Measurements from ENCODE around the gene GNG14. TPM values are rescaled to one million over a fixed set of nuclear protein-coding genes. Genes with fewer than 3 reads are reported as not detected.
A peak's percentile ranks its signal among the peaks of the same experiment; 100 is the strongest.

The GNG14 gene
- total and polyA plus RNA-seq, 2 experiments from 2014 or later = not detected

- Histone ChIP-seq H3K4me3 (no peak overlapping the region), H3K4me2 (no peak overlapping the region), H3K27me3 (no peaks in the 10 kb centered on the region), H3K36me3 (replicated peaks; ENCODE audit: insufficient read depth, low read depth) (no peaks in the 10 kb centered on the region), H3K9me2 (replicated peaks; ENCODE audit: insufficient read depth) (no peaks in the 10 kb centered on the region), H3K27ac (no peak overlapping the region), H4K20me1 (ENCODE audit: insufficient read depth, poor library complexity, severe bottlenecking) (peaks cover under 1% of the 10 kb centered on the region), H3K79me2 (peaks cover 45% of the 10 kb centered on the region), H3K4me1 (ENCODE audit: insufficient read depth) (peaks cover 3% of the 10 kb centered on the region), H3K9me3 (ENCODE audit: low read depth) (no peaks in the 10 kb centered on the region), H2AFZ (no peak overlapping the region)
- DNase-seq (ENCODE audit: low spot score) = no peak
- TF ChIP-seq, protein P1, sequence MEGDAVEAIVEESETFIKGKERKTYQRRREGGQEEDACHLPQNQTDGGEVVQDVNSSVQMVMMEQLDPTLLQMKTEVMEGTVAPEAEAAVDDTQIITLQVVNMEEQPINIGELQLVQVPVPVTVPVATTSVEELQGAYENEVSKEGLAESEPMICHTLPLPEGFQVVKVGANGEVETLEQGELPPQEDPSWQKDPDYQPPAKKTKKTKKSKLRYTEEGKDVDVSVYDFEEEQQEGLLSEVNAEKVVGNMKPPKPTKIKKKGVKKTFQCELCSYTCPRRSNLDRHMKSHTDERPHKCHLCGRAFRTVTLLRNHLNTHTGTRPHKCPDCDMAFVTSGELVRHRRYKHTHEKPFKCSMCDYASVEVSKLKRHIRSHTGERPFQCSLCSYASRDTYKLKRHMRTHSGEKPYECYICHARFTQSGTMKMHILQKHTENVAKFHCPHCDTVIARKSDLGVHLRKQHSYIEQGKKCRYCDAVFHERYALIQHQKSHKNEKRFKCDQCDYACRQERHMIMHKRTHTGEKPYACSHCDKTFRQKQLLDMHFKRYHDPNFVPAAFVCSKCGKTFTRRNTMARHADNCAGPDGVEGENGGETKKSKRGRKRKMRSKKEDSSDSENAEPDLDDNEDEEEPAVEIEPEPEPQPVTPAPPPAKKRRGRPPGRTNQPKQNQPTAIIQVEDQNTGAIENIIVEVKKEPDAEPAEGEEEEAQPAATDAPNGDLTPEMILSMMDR (IDR thresholded peaks at IDR 0.05; ENCODE audit: poor library complexity) = no peak
- TF ChIP-seq EZH2 (IDR thresholded peaks at IDR 0.05; ENCODE audit: borderline replicate concordance) (no peak), EZH2phosphoT487 (IDR thresholded peaks at IDR 0.05; ENCODE audit: low read depth, severe bottlenecking, unreplicated experiment) (no peak)
- 95% methylated on average over 15 of the region's 15 CpGs for WGBS (ENCODE audit: low lambda C conversion rate, missing lambda C conversion rate)
Observed at GRCh38 chr19:12715102-12715501, 27.3 kb downstream of the GNG14 start.

DNA sequence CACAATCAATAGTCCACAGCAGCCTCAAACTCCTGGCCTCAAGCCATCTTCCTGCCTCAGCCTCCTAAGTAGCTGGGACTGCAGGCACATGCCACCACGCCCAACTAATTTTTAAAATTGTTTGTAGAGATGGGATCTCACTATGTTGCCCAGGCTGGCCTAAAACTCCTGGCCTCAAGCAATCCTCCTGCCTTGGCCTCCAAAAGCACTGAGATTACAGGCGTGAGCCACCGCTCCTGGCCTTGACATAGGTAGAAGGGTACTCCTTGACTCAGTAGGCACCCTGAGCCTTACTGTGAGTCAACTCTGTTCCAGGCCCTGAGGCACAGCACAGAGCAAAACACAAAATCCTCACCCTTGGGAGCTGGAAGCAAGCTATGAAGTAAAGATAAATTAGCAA lies 28.1 kb downstream of the GNG14 start:
- H3K4me3 ChIP-seq = no peak overlapping the region
- H4K20me1 ChIP-seq (ENCODE audit: insufficient read depth, poor library complexity, severe bottlenecking) = peaks cover 7% of the 10 kb centered on the region
- H2AFZ ChIP-seq = no peak overlapping the region
- no peak for DNase-seq (ENCODE audit: low spot score)
- 99% methylated on average over 3 of the region's 3 CpGs for WGBS (ENCODE audit: low lambda C conversion rate, missing lambda C conversion rate)
- no peaks in the 10 kb centered on the region for H3K9me3 ChIP-seq (ENCODE audit: low read depth)
- no peak overlapping the region for H3K4me2 ChIP-seq
- no peak overlapping the region for H3K27ac ChIP-seq
- H3K4me1 ChIP-seq (ENCODE audit: insufficient read depth) = peaks cover 10% of the 10 kb centered on the region
- H3K36me3 ChIP-seq (replicated peaks; ENCODE audit: insufficient read depth, low read depth) = no peaks in the 10 kb centered on the region
- H3K79me2 ChIP-seq = peaks cover 53% of the 10 kb centered on the region
- H3K9me2 ChIP-seq (replicated peaks; ENCODE audit: insufficient read depth) = no peaks in the 10 kb centered on the region
- no peaks in the 10 kb centered on the region for H3K27me3 ChIP-seq
- TF ChIP-seq, protein P1 (IDR thresholded peaks at IDR 0.05; ENCODE audit: poor library complexity) = no peak
- TF ChIP-seq EZH2 (IDR thresholded peaks at IDR 0.05; ENCODE audit: borderline replicate concordance) (no peak), EZH2phosphoT487 (IDR thresholded peaks at IDR 0.05; ENCODE audit: low read depth, severe bottlenecking, unreplicated experiment) (no peak)

GRCh38 chr19:12720296-12720695 lies 32.5 kb downstream of the GNG14 start:
- TF ChIP-seq, protein P1 (IDR thresholded peaks at IDR 0.05; ENCODE audit: poor library complexity) = no peak
- TF ChIP-seq EZH2phosphoT487 (IDR thresholded peaks at IDR 0.05; ENCODE audit: low read depth, severe bottlenecking, unreplicated experiment) (no peak), EZH2 (IDR thresholded peaks at IDR 0.05; ENCODE audit: borderline replicate concordance) (no peak)
- Histone ChIP-seq H3K4me3 (peak overlapping the region; percentile 60), H3K27ac (peak overlapping the region; percentile 95), H2AFZ (no peak overlapping the region), H3K27me3 (no peaks in the 10 kb centered on the region), H3K4me2 (peak overlapping the region; percentile 99), H3K9me3 (ENCODE audit: low read depth) (no peaks in the 10 kb centered on the region), H4K20me1 (ENCODE audit: insufficient read depth, poor library complexity, severe bottlenecking) (peaks cover 7% of the 10 kb centered on the region), H3K9me2 (replicated peaks; ENCODE audit: insufficient read depth) (no peaks in the 10 kb centered on the region), H3K4me1 (ENCODE audit: insufficient read depth) (peaks cover 10% of the 10 kb centered on the region), H3K79me2 (peaks cover 70% of the 10 kb centered on the region), H3K36me3 (replicated peaks; ENCODE audit: insufficient read depth, low read depth) (no peaks in the 10 kb centered on the region)
- no peak for DNase-seq (ENCODE audit: low spot score)
- 93% methylated on average over 10 of the region's 10 CpGs for WGBS (ENCODE audit: low lambda C conversion rate, missing lambda C conversion rate)

Data from hepatocyte (in vitro differentiated cells).